GM21717 (cell line): ENCODE measurements around the gene APOBEC3H.

Experiments used
- ATAC-seq: cut with Tn5 transposase; IDR thresholded peaks from one replicate; pipeline ENCODE4 v1.9.1; 2021; ENCODE audit warnings: mild to moderate bottlenecking, moderate library complexity; ENCODE audit not compliant: unreplicated experiment

The APOBEC3H gene

DNA sequence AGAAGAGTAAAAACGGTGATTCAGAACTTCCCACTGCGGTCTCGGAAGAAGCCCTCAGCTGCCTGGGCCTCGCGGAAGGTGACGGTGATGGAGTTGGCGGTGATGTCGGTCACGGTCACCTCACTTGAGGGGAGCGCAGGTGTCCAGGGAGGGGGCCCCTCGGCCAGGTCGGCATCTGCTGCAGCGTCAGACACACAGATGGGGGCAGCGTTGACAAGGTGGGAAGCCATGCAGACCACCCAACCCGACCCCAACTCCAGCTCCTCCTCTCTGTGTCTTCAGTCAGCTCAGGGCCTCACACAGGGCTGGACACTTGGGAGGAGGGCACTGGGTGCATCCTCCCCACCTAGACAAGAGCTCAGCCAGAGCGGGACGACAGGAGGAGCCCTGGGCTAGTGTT lies 36.8 kb downstream of the APOBEC3H start:
- no peak for ATAC-seq

GRCh38 chr22:39134366-39135091 lies 37.5 kb downstream of the APOBEC3H start:
- no peak for ATAC-seq

GRCh38 chr22:39135092-39135896 lies 38.2 kb downstream of the APOBEC3H start:
- ATAC-seq, result no peak

GRCh38 chr22:39136317-39136716 lies 39.3 kb downstream of the APOBEC3H start:
- no peak for ATAC-seq

- ATAC-seq, result no peak
Measured at GRCh38 chr22:39138357-39138997, 41.4 kb downstream of the APOBEC3H start.

DNA sequence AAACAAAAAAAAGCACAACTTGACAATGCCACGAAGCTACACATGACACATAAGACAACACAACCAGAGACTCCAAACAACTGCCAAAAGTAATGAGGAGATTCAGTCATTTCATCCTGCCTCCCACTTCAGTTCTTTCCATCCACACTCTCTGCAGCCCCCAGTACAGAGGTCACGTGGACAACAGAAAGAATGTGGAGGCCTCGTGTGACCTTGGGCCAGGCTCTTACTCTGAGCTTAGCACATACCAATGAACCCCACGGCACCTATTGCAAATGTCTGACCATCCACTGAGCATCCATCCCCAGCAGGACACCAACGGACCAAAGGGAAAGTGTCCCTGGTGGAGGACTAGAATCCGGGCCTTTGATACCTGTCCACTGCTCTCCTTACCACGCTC lies 42.9 kb downstream of the APOBEC3H start:
- no peak for ATAC-seq

- no peak for ATAC-seq
Measured at GRCh38 chr22:39142088-39142680, 45.1 kb downstream of the APOBEC3H start.

GRCh38 chr22:39144101-39144767 lies 47.2 kb downstream of the APOBEC3H start:
- ATAC-seq, result no peak

DNA sequence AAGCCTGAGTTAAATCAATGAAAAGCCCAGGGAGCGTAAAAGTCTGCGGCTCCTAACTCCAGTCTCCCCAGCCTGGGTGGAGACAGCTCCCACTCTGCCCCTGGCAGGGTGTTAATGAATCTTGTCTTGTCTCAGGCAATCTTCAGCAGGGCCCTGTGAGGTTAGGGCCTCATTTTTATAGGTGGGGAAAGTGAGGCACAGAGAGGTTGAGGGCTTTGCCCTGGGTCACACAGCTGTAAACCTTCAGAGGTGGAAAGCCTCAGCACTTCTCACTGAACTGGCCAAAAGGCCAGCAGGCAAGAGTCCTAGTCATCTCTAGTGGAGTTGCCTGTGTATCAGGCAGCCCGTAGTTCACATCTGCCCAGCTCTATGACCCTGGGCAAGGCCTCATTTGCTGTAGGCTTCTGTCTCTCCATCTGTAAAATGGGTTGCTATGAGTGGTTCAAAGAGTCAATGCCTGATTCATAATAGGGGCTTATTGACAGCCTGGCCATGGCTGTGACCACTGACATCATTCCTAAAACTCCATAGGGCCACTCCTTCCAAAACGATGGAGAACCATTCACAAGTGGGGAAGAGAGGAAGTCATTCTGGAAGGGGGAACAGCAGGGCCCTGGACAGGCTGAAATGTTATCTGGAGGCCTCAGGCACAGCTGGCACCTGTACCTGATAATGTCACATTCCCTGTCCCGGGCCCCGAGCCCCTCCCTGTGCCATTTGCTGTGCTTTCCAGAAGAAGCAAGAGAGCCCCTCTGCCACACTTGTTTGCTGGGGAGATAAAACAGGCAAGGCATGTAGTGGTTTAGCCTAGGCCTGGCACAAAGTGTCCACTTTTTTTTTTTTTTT lies 49.4 kb downstream of the APOBEC3H start:
- no peak for ATAC-seq

DNA sequence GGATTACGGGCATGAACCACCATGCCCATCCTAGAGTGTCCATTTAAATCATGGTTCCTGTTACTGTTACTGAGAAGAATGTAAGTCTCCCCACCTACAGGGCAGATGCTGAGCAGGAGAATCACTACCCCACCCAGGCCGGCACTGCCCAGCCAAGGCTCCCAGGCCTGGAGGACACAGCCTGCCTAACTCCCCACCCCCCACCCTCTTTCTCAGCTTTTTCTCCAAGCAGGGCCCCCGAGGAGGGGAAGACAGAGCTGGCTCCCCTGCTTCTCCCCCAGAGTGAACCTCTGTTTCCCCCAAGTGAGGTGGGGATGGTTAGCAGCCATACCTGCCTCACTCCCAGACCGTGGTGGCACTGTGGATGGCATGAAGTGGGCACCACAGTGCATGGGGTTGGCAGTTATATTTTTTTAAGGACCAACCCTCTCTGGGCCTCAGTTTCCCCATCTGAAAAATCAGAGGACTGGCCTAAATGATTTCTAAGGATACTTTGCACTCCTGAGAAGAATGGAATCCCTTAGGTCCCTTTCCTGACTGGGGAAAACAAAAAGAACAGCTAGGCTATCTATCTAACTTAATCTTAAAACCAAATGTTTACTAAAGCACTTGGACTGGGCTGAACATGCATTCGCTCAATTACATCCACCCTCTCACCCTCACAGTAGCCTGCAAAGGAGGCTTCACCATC lies 50.4 kb downstream of the APOBEC3H start:
- ATAC-seq, result no peak

- no peak for ATAC-seq
Measured at GRCh38 chr22:39148026-39148726, 51.1 kb downstream of the APOBEC3H start.

- no peak for ATAC-seq
Measured at GRCh38 chr22:39148727-39149535, 51.9 kb downstream of the APOBEC3H start.

DNA sequence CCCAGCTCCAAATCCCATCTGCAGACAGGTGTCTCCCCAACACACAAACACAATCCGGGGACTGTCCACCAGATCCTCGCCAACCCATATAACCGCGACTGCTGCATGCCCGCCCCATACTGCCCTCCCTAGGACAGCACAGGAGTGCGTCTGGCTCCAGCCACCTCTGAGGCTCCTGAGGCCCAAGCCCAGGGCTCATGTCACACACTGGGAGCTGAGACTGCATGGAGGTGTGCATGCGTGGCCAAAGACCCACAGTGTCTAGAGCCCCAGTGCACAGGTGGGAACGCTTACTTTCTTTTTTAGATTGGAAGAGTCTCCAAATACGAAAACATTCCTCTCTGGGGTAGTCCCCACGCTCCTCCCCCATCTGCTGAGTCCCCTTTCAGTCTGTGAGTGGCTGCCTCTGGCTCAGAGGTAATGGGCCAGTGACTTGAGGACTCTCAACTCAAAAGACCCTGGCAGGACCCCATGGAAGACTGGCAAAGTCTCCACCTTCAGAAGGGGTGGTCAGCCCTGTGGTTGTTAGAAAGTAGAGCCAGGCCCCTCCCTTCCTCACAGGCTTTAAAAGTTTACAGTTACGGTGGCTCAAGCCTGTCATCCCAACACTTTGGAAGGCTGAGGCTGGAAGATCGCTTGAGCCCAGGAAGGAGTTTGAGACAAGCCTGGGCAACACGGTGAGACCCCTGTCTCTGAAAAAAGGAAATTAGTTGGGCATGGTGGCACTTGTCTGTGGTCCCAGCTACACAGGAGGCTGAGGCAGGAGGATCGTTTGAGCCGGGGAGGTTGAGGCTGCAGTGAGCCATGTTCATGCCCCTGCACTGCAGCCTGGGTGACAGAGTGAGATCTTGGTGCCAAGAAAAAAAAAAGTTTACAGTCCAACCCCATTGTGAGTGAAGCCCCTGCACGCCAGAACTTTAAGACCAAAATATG lies 53.1 kb downstream of the APOBEC3H start:
- no peak for ATAC-seq

DNA sequence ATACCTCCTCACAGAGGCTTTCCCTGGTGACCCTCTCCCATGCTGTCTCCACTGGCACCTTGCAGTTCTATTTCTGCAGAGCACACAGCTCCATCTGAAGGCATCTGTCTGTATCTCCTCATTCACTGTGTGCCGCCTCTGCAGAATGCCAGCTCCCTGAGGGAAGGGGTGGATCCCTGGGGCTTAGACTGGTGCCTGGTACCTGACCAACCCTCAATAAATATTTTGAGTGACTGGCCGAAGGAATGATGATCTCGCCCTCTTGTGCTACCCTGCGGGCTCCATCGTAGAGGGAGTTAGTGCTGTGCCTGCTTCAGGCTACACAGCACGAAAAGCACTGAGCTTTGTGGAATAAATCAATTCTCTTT lies 53.8 kb downstream of the APOBEC3H start:
- ATAC-seq, result no peak

DNA sequence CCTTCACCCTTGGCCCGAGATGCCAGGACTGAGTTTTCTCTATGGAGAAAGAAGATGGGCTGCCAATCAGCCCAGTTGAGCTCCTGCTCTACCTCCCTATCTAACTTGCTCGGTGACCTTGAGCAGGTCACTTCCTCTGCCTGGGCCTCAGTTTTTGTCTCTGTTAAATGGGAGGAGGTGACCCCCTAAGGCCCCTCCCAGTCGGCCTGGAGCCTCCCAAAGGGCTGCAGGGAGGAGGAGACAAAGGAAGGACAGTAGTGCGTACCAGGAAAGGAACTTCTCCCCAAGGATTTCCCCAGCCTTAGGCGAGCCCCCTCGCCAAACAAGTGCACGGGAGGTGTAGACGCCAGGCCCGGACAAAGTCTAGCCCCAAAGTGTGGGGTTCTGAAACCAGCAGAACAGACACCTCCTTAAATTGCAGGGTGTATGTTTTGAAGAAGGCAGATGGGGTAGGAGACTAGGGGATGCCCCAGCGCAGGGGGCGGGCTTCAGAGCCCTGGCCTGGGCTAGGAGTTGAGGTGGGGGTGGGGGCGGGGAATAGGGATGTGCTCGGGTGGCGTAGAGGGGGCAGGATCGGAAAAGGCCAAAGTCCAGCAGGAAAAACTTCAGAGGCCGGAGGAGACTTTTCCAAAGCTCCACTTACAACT lies 54.4 kb downstream of the APOBEC3H start:
- ATAC-seq, result no peak

- ATAC-seq, result peak; percentile 3
Measured at GRCh38 chr22:39152024-39152510, 55.0 kb downstream of the APOBEC3H start.
